HepG2 (cell line): ENCODE measurements around the gene RAD51D. TPM values are rescaled to one million over a fixed set of nuclear protein-coding genes. Genes with fewer than 3 reads are reported as not detected.

Experiments used
- ATAC-seq: fragments of 200-7000 bp; cut with Tn5 transposase; 3 replicates; pipeline ENCODE4 v1.9.1; 2020; ENCODE audit warnings: mild to moderate bottlenecking, moderate library complexity
- BruUV-seq: library from RNA; stranded (reverse); fragments of 400-500 nt; replicated peaks from 2 replicates; lab custom pipeline; 2021; lab: Mats Ljungman, UMichigan
- CTCF ChIA-PET: fragments of 300-600 bp; formaldehyde crosslinking; extraction: SDS; loops from one replicate; lab custom pipeline; 2021; ENCODE audit warnings: low total read pairs, inconsistent platforms, low intra/inter-chr PET ratio; lab: Yijun Ruan, JAX
- POLR2A ChIA-PET: fragments of 350-600 bp; sonication (Branson Sonifier 250); formaldehyde crosslinking; loops from one replicate; lab custom pipeline; 2020; ENCODE audit warnings: antibody characterized with exemption, inconsistent platforms; lab: Yijun Ruan, JAX
- DNase-seq: peaks from one replicate; pipeline ENCODE4 v3.0.0-alpha.2; 2015; ENCODE audit warnings: low spot score
- FAIRE-seq: peaks from 3 replicates; lab custom pipeline; 2011; peaks lifted over from hg19 to GRCh38; lab: Jason Lieb, UNC
- H2AFZ ChIP-seq: one replicate; pipeline ENCODE4 v1.6.1; 2011; ENCODE audit warnings: low read length, inconsistent platforms
- H3K27ac ChIP-seq: fragments of 300-600 bp; 3 replicates; pipeline ENCODE4 v1.8.0; 2011; ENCODE audit warnings: mixed run types, mild to moderate bottlenecking, mixed read lengths, low read length, inconsistent platforms; ENCODE audit not compliant: insufficient read depth; ENCODE audit errors: extremely low read length
- H3K27me3 ChIP-seq, 2 experiments: fragments of 200-600 bp in 1 of 2; 2 replicates in 1 of 2; 3 replicates in 1 of 2; pipeline versions ENCODE4 v1.6.0 to v1.8.0; 2011; ENCODE audit warnings: low read length in 2 of 2, mild to moderate bottlenecking in 2 of 2, moderate library complexity in 2 of 2, inconsistent platforms in 1 of 2; ENCODE audit not compliant: insufficient read depth in 2 of 2, control insufficient read depth in 1 of 2
- H3K36me3 ChIP-seq, 2 experiments: fragments of 200-600 bp in 1 of 2; replicated peaks in 1 of 2; 2 replicates in 1 of 2; 3 replicates in 1 of 2; pipeline versions ENCODE4 v1.5.1 to v1.8.0; 2011; ENCODE audit warnings: low read length in 2 of 2, inconsistent platforms in 1 of 2; ENCODE audit not compliant: insufficient read depth in 2 of 2, control insufficient read depth in 1 of 2
- H3K4me1 ChIP-seq: 2 replicates; pipeline ENCODE4 v1.5.1; 2012; ENCODE audit warnings: low read length, inconsistent platforms; ENCODE audit not compliant: insufficient read depth
- H3K4me2 ChIP-seq: 2 replicates; pipeline ENCODE4 v1.6.0; 2011; ENCODE audit warnings: low read depth, low read length, inconsistent platforms
- H3K4me3 ChIP-seq, 3 experiments: fragments of 200-600 bp in 1 of 3; sonication (generic), shearing (Covaris generic) in 1 of 3; replicated peaks in 1 of 3; 2 replicates each; pipeline ENCODE4 v1.5.1; 2011 to 2016; ENCODE audit warnings: low read length in 3 of 3, inconsistent platforms in 2 of 3, low read depth in 2 of 3, mild to moderate bottlenecking in 2 of 3, control low read depth in 1 of 3, mixed read lengths in 1 of 3; ENCODE audit not compliant: insufficient read depth in 1 of 3
- H3K79me2 ChIP-seq: one replicate; pipeline ENCODE4 v1.6.1; 2011; ENCODE audit warnings: low read length, inconsistent platforms; ENCODE audit not compliant: insufficient read depth
- H3K9ac ChIP-seq: 2 replicates; pipeline ENCODE4 v1.6.0; 2011; ENCODE audit warnings: mild to moderate bottlenecking, low read depth, low read length, inconsistent platforms; ENCODE audit not compliant: insufficient read depth
- H3K9me3 ChIP-seq: 2 replicates; pipeline ENCODE4 v1.5.1; 2012; ENCODE audit warnings: mild to moderate bottlenecking, low read length
- H4K20me1 ChIP-seq: 2 replicates; pipeline ENCODE4 v1.6.0; 2011; ENCODE audit warnings: inconsistent platforms, mild to moderate bottlenecking, low read length, moderate library complexity; ENCODE audit not compliant: insufficient read depth
- RORA ChIP-seq: sonication (generic); formaldehyde crosslinking; IDR thresholded peaks from 2 replicates; pipeline ENCODE4 v1.5.0; 2020; ENCODE audit warnings: mild to moderate bottlenecking, missing genetic modification reagents, moderate library complexity
- TGIF2 ChIP-seq: IDR thresholded peaks from 2 replicates; pipeline ENCODE4 v1.6.1; 2016; ENCODE audit warnings: control low read depth, missing compliant biosample characterization
- ZBTB43 ChIP-seq: sonication (generic); formaldehyde crosslinking; conservative IDR thresholded peaks from 2 replicates; pipeline ENCODE4 v1.4.0; 2020; ENCODE audit warnings: missing genetic modification reagents
- ZNF432 ChIP-seq: sonication (generic); formaldehyde crosslinking; IDR thresholded peaks from 2 replicates; pipeline ENCODE4 v1.5.0; 2020; ENCODE audit warnings: missing genetic modification reagents, mild to moderate bottlenecking, borderline replicate concordance
- WGBS: methylation state at CpG from one replicate; pipeline ENCODE4 v1.1.6; 2017; ENCODE audit warnings: low lambda C conversion rate; 5-methylcytosine and 5-hydroxymethylcytosine counted together
- in situ Hi-C: cut with HindIII; loops from 2 replicates; pipeline ENCODE4 v1.10.0; 2017; ENCODE audit warnings: low pct_unique_long_range_greater_than_20kb; ENCODE audit not compliant: extremely low pct_ligation_motif_present
- intact Hi-C: fragments of 100-400 bp; cut with micrococcal nuclease; formaldehyde crosslinking; loops from one replicate; pipeline ENCODE4 v1.10.0; 2022; ENCODE audit not compliant: unreplicated experiment
- polyA plus RNA-seq, 8 experiments: library from polyadenylated mRNA; depleted of rRNA in 3 of 8; stranded (reverse) in 7 of 8; unstranded in 1 of 8; fragments of >200 nt; fragmentation: Illumina TruSeq in 4 of 8; extraction: Trizol in 4 of 8; gene quantifications; 2 replicates each; pipeline versions ENCODE4 v1.2.1 to v1.2.3, GENCODE V29; 2011 to 2016; ENCODE audit warnings: low read depth in 4 of 8, missing spikeins in 1 of 8, mixed read lengths in 1 of 8; ENCODE audit not compliant: insufficient read depth in 1 of 8
- total RNA-seq, 5 experiments: library from RNA; depleted of rRNA; stranded (reverse); fragments of >200 nt; fragmentation: Illumina TruSeq; extraction: Trizol; gene quantifications; 2 replicates each; pipeline ENCODE4 v1.2.3, GENCODE V29; 2016; ENCODE audit warnings: low read depth in 1 of 5

RAD51D gene
- total and polyA plus RNA-seq, 2 of the 13 experiments (the other 11 are each of a cell fraction or from before 2014, with no cell fraction given), result 6.7 to 13.1 TPM

GRCh38 chr17:35073991-35074627 lies 45.6 kb downstream of the RAD51D start (continued):
- peak; percentile 67; the same call in 1 of the 2 replicates for TF ChIP-seq TGIF2
- TF ChIP-seq, all 625 proteins: peak for 6

- no peaks in the 10 kb centered on the region; a peak in 1 of 5 replicates for H3K36me3 ChIP-seq
- H3K4me3 ChIP-seq, result no peak overlapping the region
- peaks cover 90% of the 10 kb centered on the region for H3K4me1 ChIP-seq
- in situ Hi-C loops, result no loop called here
- H3K4me2 ChIP-seq, result peak overlapping the region; percentile 85; the same call in 1 of the 2 replicates
- no peaks in the 10 kb centered on the region; a peak in 1 of 5 replicates for H3K27me3 ChIP-seq
- H4K20me1 ChIP-seq, result no peaks in the 10 kb centered on the region
- H3K27ac ChIP-seq, result peak overlapping the region; percentile 21
- BruUV-seq, result no TSS peak
- no peaks in the 10 kb centered on the region for H3K9me3 ChIP-seq
- no peak for ATAC-seq
- H3K79me2 ChIP-seq, result peaks cover 83% of the 10 kb centered on the region
- TF ChIP-seq ZNF432 (CRISPR knock-in tag) (no peak), ZBTB43 (CRISPR knock-in tag) (no peak), RORA (CRISPR knock-in tag) (no peak)
- H3K9ac ChIP-seq, result no peak overlapping the region
- H2AFZ ChIP-seq, result no peak overlapping the region
- POLR2A ChIA-PET, result interaction anchor here (1.3 kb wide), 1 partner anchor 9 kb away, joined by 4 read pairs; no protein-coding TSS in a partner anchor
- intact Hi-C loops, result no loop called here
- CTCF ChIA-PET, result no interaction called here
- 90% methylated on average over 3 of the region's 3 CpGs for WGBS
- no peak for DNase-seq
- FAIRE-seq, result no peak
These were observed 46.4 kb downstream of the RAD51D start for GRCh38 chr17:35073183-35073790.
